Breast epithelium (tissue), 4 donors: ENCODE results near the gene STPG3. TPM values are rescaled to one million over a fixed set of nuclear protein-coding genes. Genes with fewer than 3 reads are reported as not detected.
A peak's percentile ranks its signal among the peaks of the same experiment; 100 is the strongest.

Source experiments
- DNase-seq, 2 donors: peaks; one replicate each; pipeline ENCODE4 v3.0.0-alpha.2; 2019; ENCODE audit warnings: low spot score in 2 of 2
- H3K27ac ChIP-seq, 2 donors: fragments of 200-600 bp; sonication (generic) in 1 of 2; one replicate each; pipeline ENCODE4 v1.5.1; 2016 to 2019; ENCODE audit warnings: mild to moderate bottlenecking in 1 of 2
- H3K27me3 ChIP-seq, 2 donors: fragments of 200-600 bp; sonication (generic) in 1 of 2; one replicate each; pipeline versions ENCODE4 v1.5.1 to v1.6.0; 2017 to 2019; ENCODE audit warnings: control low read depth in 1 of 2, mild to moderate bottlenecking in 1 of 2
- H3K36me3 ChIP-seq: fragments of 200-600 bp; one replicate; pipeline ENCODE4 v1.5.1; 2019
- H3K4me1 ChIP-seq, 2 donors: fragments of 200-600 bp; sonication (generic); one replicate each; pipeline ENCODE4 v1.5.1; 2016 to 2019; ENCODE audit warnings: control low read depth in 1 of 2
- H3K4me3 ChIP-seq, 3 donors: fragments of 200-600 bp; sonication (generic); 1 replicate in 2 of 3; 2 replicates in 1 of 3; pipeline ENCODE4 v1.5.1; 2016 to 2019; ENCODE audit warnings: mild to moderate bottlenecking in 3 of 3, moderate library complexity in 2 of 3
- H3K9me3 ChIP-seq, 2 donors: fragments of 200-600 bp; sonication (generic) in 1 of 2; one replicate each; pipeline ENCODE4 v1.5.1; 2016 to 2019; ENCODE audit warnings: control low read depth in 1 of 2
- POLR2A ChIP-seq: fragments of 450-650 bp; IDR thresholded peaks from one replicate; pipeline ENCODE4 v1.6.1; 2016; ENCODE audit warnings: antibody characterized with exemption, mild to moderate bottlenecking, moderate library complexity
- POLR2AphosphoS5 ChIP-seq, 3 donors: sonication (generic); formaldehyde crosslinking; IDR thresholded peaks; one replicate each; pipeline ENCODE4 v1.6.1; 2017; ENCODE audit warnings: antibody characterized with exemption in 3 of 3
- intact Hi-C: fragments of 100-400 bp; cut with DNase I; formaldehyde crosslinking; loops from one replicate; pipeline ENCODE4 v1.15.1; 2023; ENCODE audit warnings: low total_unique reads
- total RNA-seq, 3 donors: library from RNA; depleted of rRNA; stranded (reverse); fragments of >200 nt; gene quantifications; one replicate each; pipeline ENCODE4 v1.1.0, GENCODE V29; 2016
- TF ChIP-seq, protein P1 (sequence below), 3 donors: fragments of 450-650 bp; IDR thresholded peaks; one replicate each; pipeline ENCODE4 v1.5.1; 2016 to 2017; ENCODE audit warnings: antibody characterized with exemption in 3 of 3, mild to moderate bottlenecking in 3 of 3, moderate library complexity in 3 of 3

The STPG3 gene
- total RNA-seq, 3 donors from 2014 or later, result not detected

DNA sequence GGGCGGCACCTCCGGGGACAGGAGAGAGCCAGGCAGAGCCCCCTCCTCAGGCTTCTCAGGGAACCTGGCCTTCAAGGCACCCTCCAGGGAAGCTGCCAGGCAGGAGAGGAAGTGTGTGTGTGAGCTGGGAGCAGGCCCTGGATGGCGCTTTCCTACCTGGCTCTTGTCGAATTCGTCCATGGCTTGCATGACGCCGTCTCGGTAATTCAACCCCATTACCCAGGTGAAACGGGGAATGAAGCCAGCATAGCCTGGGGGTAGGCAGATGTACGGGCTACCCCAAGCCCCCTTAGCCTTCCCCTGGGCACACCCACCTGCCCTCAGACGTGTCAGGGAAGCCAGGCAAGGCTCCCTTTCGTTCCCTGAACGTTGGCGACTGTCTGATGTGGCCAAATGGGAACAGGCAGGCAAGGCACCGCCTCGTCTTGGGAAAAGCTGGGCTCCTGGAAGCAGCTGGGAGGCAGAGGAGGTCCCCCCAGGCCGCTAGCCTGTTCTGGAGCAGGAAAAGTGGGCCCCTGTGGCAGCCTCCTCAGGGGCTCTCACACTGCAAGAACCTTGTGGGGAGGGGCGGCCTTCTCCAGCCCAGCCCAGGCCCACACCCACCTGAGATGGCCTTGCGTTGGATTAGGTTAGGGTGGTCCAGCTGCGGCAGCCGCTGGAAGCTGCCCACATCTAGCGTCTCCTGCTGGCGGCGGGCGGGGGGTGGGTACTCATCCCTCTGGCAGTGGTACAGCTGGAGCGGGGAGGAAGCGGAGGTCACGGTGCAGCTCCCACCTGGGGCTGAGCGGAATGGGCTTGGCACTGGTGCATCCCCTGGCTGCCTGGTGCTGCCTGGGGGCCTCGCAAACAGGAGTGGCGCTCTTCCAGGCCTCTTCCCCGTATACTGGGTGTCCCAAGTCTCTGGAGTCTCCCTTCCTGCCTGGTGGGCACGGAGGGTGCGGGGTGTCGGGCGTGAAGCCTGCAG lies 6.3 kb upstream of the STPG3 start:
- Histone ChIP-seq H3K4me1 (peaks cover 5 to 6% of the 10 kb centered on the region in 2 donors), H3K36me3 (no peaks in the 10 kb centered on the region), H3K4me3 (no peak overlapping the region), H3K27ac (no peak overlapping the region), H3K27me3 (no peaks in the 10 kb centered on the region), H3K9me3 (no peaks in the 10 kb centered on the region)
- TF ChIP-seq POLR2AphosphoS5 (IDR thresholded peaks at IDR 0.05) (peak in 1 of 3 donors; percentile 28), POLR2A (no peak)
- TF ChIP-seq, protein P1, sequence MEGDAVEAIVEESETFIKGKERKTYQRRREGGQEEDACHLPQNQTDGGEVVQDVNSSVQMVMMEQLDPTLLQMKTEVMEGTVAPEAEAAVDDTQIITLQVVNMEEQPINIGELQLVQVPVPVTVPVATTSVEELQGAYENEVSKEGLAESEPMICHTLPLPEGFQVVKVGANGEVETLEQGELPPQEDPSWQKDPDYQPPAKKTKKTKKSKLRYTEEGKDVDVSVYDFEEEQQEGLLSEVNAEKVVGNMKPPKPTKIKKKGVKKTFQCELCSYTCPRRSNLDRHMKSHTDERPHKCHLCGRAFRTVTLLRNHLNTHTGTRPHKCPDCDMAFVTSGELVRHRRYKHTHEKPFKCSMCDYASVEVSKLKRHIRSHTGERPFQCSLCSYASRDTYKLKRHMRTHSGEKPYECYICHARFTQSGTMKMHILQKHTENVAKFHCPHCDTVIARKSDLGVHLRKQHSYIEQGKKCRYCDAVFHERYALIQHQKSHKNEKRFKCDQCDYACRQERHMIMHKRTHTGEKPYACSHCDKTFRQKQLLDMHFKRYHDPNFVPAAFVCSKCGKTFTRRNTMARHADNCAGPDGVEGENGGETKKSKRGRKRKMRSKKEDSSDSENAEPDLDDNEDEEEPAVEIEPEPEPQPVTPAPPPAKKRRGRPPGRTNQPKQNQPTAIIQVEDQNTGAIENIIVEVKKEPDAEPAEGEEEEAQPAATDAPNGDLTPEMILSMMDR (IDR thresholded peaks at IDR 0.05), result no peak
- intact Hi-C loops, result no loop called here
- no peak for DNase-seq

DNA sequence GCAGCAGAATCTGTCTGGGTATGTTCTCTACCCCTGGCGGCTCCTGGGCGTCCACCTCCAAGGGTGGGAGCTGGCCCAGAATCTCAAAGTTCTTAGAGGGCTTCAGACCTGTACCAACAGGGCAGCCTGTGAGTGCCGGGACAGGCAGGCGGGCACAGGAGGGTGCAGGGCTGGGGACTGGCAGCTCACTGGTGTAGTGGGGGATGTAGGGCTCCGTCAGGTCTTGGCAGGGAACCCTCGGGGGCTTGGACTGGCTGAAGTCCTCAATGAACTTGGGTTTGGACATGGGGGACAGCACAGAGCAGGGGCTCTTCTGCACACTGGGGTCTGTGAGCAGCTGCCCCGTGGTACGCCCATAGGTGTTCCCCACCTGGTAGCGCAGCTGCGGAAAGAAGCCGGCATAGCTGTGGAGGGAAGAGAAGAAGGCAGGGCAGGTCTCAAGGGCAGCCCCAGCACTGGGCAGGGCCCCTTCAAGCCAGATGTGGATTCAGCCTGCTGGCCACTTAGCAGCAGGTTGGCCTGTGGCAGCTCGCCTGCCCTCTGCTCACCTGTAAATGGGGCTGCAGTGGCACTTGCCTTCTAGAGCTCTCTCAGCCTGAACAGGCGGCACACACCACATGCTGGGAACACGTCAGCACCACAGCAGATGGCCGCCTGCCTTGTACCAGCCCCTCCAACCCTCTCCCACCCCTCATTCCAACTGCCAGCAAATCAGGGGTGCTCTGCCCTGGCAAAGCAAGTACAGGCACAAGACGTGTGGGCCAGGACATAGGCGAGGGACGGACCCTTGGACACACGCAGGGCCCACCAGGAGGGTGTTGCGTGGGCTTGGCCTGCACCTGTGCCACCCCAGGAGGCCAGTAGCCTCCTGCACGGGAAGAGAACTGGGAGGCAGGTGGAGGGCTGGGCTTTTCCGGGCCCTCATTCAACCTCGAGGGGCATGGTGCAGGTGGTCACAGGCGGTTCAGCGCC lies 5.3 kb upstream of the STPG3 start:
- Histone ChIP-seq H3K27ac (no peak overlapping the region), H3K9me3 (no peaks in the 10 kb centered on the region), H3K36me3 (no peaks in the 10 kb centered on the region), H3K4me3 (no peak overlapping the region), H3K27me3 (no peaks in the 10 kb centered on the region), H3K4me1 (peaks cover 5 to 6% of the 10 kb centered on the region in 2 donors)
- TF ChIP-seq POLR2AphosphoS5 (IDR thresholded peaks at IDR 0.05) (no peak), POLR2A (no peak)
- TF ChIP-seq, protein P1 (IDR thresholded peaks at IDR 0.05), result no peak
- intact Hi-C loops, result no loop called here
- no peak for DNase-seq

DNA sequence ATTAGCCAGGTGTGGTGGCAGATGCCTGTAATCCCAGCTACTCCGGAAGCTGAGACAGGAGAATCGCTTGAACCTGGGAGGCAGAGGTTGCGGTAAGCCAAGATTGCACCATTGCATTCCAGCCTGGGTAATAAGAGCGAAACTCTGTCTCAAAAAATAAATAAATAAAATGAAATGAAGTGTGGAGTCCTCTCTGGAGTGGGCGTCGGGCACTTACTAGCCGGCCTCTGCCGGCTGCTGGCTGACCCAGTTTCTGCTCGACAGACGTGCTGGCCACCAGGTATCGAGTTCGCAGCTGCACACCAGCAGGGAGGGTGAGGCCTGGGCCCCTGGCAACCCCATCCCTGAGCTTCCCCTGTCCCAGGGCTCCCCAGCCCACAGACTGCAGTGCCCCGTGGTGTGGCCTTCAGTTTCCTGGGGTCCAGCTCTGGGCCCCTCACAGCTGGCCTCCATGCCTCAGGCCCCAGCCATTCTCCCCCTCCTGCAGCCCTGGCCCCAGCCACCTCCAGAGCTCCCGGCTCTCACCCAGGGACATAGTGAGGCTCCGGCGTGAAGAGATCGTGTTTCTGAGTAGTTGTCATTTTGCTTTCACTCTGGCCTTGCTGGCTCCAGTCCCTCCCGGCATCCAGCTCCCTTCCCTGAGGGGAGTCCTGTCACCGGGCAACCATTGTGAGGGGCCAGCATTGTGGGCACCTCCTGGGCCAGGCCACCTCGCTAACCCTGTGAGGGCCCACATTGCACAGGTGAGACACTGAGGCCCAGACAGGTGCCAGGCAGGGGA lies 3.8 kb upstream of the STPG3 start:
- Histone ChIP-seq H3K4me3 (no peak overlapping the region), H3K9me3 (no peaks in the 10 kb centered on the region), H3K4me1 (peaks cover 2 to 3% of the 10 kb centered on the region in 2 donors), H3K36me3 (no peaks in the 10 kb centered on the region), H3K27me3 (no peaks in the 10 kb centered on the region), H3K27ac (no peak overlapping the region)
- intact Hi-C loops, result no loop called here
- TF ChIP-seq POLR2AphosphoS5 (IDR thresholded peaks at IDR 0.05) (no peak), POLR2A (no peak)
- TF ChIP-seq, protein P1 (IDR thresholded peaks at IDR 0.05), result no peak
- DNase-seq, result no peak

GRCh38 chr9:137247916-137248175 lies 3.2 kb upstream of the STPG3 start:
- H3K27me3 ChIP-seq, result no peaks in the 10 kb centered on the region
- no peaks in the 10 kb centered on the region for H3K4me1 ChIP-seq
- TF ChIP-seq POLR2A, result no peak
- TF ChIP-seq, protein P1 (IDR thresholded peaks at IDR 0.05), result no peak
- no peak for TF ChIP-seq POLR2AphosphoS5 (IDR thresholded peaks at IDR 0.05)
- DNase-seq, result no peak
- H3K27ac ChIP-seq, result no peak overlapping the region
- intact Hi-C loops, result no loop called here
- no peaks in the 10 kb centered on the region for H3K36me3 ChIP-seq
- H3K9me3 ChIP-seq, result no peaks in the 10 kb centered on the region
- no peak overlapping the region for H3K4me3 ChIP-seq
